IgD-negative memory B cell (primary cell): ENCODE measurements around the gene DAAM2. TPM values are rescaled to one million over a fixed set of nuclear protein-coding genes. Genes with fewer than 3 reads are reported as not detected.

Experiments used
- H3K27ac Mint-ChIP-seq, 3 donors: one replicate each; pipeline ENCODE4 v1.8.0; 2020 to 2022; ENCODE audit warnings: mild to moderate bottlenecking in 3 of 3, mixed read lengths in 3 of 3, moderate library complexity in 1 of 3
- H3K27me3 Mint-ChIP-seq: one replicate; pipeline ENCODE4 v1.8.0; 2021; ENCODE audit warnings: mixed read lengths
- H3K36me3 Mint-ChIP-seq: one replicate; pipeline ENCODE4 v1.8.0; 2020; ENCODE audit warnings: mild to moderate bottlenecking, mixed read lengths
- H3K4me1 Mint-ChIP-seq, 3 donors: one replicate each; pipeline ENCODE4 v1.8.0; 2020 to 2022; ENCODE audit warnings: mixed read lengths in 3 of 3, mild to moderate bottlenecking in 1 of 3
- H3K4me3 Mint-ChIP-seq, 4 donors: one replicate each; pipeline ENCODE4 v1.8.0; 2020 to 2022; ENCODE audit warnings: mild to moderate bottlenecking in 4 of 4, mixed read lengths in 4 of 4, moderate library complexity in 3 of 4
- H3K9me3 Mint-ChIP-seq, 3 donors: one replicate each; pipeline ENCODE4 v1.8.0; 2020 to 2021; ENCODE audit warnings: mixed read lengths in 3 of 3, mild to moderate bottlenecking in 1 of 3
- polyA plus RNA-seq: library from polyadenylated mRNA; unstranded; fragments of 300-500 nt; fragmentation: Illumina TruSeq; gene quantifications from one replicate; pipeline ENCODE4 v1.2.3, GENCODE V29; 2021

The DAAM2 gene
- not detected for polyA plus RNA-seq

GRCh38 chr6:39791850-39792539 lies at the start of gene DAAM2:
TSS of gene DAAM2 (plus strand) at chr6:39792376. CDS start at chr6:39856303, 63,927 bp downstream.
- H3K9me3 Mint-ChIP-seq = peaks cover 0 to 2% (median 0%) of the 10 kb centered on the region in 3 donors
- H3K36me3 Mint-ChIP-seq = no peaks in the 10 kb centered on the region
- H3K27ac Mint-ChIP-seq = no peak within 1 kb of the TSS
- H3K4me1 Mint-ChIP-seq = peaks cover 0 to 2% (median 0%) of the 10 kb centered on the region in 3 donors
- H3K27me3 Mint-ChIP-seq = peaks cover 26% of the 10 kb centered on the region
- no peak within 1 kb of the TSS for H3K4me3 Mint-ChIP-seq

GRCh38 chr6:39746795-39747194 lies 45.4 kb upstream of the DAAM2 start:
- Mint-ChIP-seq H3K36me3 (no peaks in the 10 kb centered on the region), H3K27ac (no peak overlapping the region), H3K4me3 (no peak overlapping the region), H3K9me3 (peaks cover 0 to 2% (median 2%) of the 10 kb centered on the region in 3 donors), H3K4me1 (no peaks in the 10 kb centered on the region), H3K27me3 (no peaks in the 10 kb centered on the region)

DNA sequence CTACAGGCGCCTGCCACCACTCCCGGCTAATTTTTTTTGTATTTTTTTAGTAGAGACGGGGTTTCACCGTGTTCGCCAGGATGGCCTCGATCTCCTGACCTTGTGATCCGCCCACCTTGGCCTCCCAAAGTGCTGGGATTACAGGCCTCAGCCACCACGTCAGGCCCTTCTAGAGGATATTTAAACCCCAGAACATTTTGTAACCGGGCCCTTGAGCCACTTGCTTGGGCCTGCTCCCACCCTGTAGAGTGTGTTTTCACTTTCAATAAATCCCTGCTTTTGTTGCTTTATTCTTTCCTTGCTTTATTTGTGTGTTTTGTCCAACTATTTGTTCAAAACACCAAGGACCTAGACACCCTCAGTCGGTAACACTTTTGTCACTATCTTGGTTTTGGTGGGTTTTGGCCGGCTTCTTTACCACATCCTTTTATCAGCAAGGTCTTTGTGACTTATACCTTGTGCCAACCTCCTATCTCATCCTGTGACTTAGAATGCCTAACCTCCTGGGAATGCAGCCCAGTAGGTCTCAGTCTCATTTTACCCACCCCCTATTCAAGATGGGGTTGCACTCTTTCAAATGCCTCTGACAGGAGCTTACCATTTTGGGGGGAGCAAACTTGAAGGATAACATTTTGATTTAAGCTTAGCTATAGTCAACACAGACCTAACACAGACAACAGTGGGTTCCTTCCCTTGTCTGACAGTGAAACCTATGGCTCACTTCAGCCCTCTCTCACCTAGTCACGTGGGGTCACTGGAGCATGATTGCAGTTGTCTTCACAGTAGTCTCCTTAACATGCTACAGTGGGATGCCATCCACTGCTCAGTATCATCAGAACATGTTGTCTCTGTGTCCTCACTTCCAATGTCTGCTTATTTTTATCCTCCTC lies 39.1 kb upstream of the DAAM2 start:
- H3K27ac Mint-ChIP-seq = no peak overlapping the region
- H3K36me3 Mint-ChIP-seq = no peaks in the 10 kb centered on the region
- no peak overlapping the region for H3K4me3 Mint-ChIP-seq
- H3K27me3 Mint-ChIP-seq = no peaks in the 10 kb centered on the region
- peaks cover 0 to 2% (median 0%) of the 10 kb centered on the region in 3 donors for H3K9me3 Mint-ChIP-seq
- H3K4me1 Mint-ChIP-seq = no peaks in the 10 kb centered on the region

- H3K9me3 Mint-ChIP-seq = peaks cover 0 to 2% (median 0%) of the 10 kb centered on the region in 3 donors
- no peaks in the 10 kb centered on the region for H3K4me1 Mint-ChIP-seq
- H3K4me3 Mint-ChIP-seq = no peak overlapping the region
- H3K36me3 Mint-ChIP-seq = no peaks in the 10 kb centered on the region
- no peaks in the 10 kb centered on the region for H3K27me3 Mint-ChIP-seq
- no peak overlapping the region for H3K27ac Mint-ChIP-seq
These were observed 38.5 kb upstream of the DAAM2 start for GRCh38 chr6:39753725-39754045.

DNA sequence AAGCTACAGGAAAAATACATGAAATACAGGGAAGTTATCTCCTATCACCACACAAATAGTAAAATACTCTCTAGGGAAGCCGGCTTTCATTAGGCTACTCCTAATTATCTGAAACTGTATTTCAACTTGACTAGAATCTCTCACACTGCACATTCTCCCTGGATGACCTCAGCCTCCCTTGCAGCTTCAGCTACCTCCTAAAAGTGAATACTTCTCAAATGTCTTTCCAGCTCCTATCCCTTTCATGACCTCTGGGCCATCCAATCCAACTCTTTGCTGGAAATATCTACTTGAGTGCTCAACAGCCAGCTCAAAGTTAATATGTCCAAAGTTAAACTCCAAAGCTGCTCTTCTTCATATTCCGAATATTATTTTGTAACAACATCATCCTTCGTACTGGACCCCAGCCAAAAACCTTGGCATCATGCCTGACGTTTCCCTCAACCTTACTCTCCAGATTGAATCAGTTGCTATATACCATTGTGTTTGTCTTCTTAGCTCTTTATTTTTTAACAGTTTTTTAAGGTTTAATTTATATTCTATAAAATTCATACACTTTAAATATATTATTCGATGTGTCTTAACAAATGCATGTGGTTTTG lies 37.6 kb upstream of the DAAM2 start:
- Mint-ChIP-seq H3K9me3 (peaks cover 0 to 2% (median 0%) of the 10 kb centered on the region in 3 donors), H3K36me3 (no peaks in the 10 kb centered on the region), H3K4me1 (no peaks in the 10 kb centered on the region), H3K27me3 (no peaks in the 10 kb centered on the region), H3K27ac (no peak overlapping the region), H3K4me3 (no peak overlapping the region)

GRCh38 chr6:39755231-39755630 lies 36.9 kb upstream of the DAAM2 start:
- Mint-ChIP-seq H3K4me3 (no peak overlapping the region), H3K27me3 (no peaks in the 10 kb centered on the region), H3K4me1 (no peaks in the 10 kb centered on the region), H3K9me3 (peaks cover 0 to 2% (median 0%) of the 10 kb centered on the region in 3 donors), H3K36me3 (no peaks in the 10 kb centered on the region), H3K27ac (no peak overlapping the region)

DNA sequence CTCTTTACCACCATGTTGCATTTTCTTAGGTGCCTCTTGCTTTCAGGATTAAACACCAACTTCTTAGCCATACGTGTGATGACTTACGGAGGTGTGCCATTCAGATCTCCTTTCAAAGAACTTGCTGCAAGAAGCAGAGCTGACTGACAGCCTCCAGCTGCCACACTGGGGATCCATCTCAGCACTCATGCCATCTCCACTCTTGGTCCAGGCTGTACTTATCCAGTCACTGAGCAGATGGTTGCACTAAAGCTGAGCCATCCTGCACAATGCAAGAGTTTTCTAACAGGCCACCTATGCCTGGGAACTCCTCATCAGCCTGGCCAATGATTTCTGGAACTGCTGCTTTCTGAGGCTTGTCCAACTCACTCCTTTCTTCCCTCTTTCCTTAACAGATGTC lies 35.6 kb upstream of the DAAM2 start:
- Mint-ChIP-seq H3K27me3 (peaks cover 4% of the 10 kb centered on the region), H3K4me3 (no peak overlapping the region), H3K36me3 (no peaks in the 10 kb centered on the region), H3K27ac (no peak overlapping the region), H3K9me3 (peaks cover 0 to 2% (median 0%) of the 10 kb centered on the region in 3 donors), H3K4me1 (no peaks in the 10 kb centered on the region)

DNA sequence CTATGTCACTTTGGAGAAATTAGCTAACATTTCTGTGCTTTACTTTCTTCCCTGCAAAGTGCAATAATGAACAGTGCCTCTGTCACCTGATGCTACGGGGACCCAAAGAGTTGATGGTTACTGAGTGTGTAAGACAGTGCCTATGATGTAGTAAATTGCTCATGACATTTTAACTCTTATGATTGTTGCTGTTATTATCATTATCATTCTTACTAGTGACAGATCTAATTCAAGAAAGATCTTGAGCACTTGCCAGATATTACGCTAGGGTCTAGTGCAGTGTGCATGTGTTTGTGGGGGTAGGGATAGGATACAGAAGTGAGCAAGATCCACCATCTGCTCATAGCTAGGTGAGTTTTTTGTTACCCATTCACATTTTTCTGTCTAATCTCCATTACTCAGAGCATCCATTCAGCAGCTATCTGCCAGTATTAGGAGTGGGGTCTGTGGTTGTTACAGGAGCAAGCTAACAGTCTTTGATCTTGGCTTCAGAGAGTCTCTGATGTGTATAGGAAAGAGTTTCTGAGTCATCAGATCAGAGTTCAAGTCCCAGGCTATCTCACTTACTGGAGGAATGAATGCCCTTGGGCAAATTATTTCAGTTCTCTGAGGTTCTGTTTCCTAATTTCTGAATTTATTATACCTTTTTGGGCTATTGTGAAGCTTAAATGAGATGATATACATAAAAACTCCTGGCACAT lies 33.1 kb upstream of the DAAM2 start:
- Mint-ChIP-seq H3K27ac (no peak overlapping the region), H3K9me3 (peaks cover 0 to 3% (median 0%) of the 10 kb centered on the region in 3 donors), H3K27me3 (peaks cover 4% of the 10 kb centered on the region)

GRCh38 chr6:39760226-39760952 lies 31.8 kb upstream of the DAAM2 start:
- H3K9me3 Mint-ChIP-seq = peaks cover 0 to 3% (median 0%) of the 10 kb centered on the region in 3 donors
- peaks cover 10% of the 10 kb centered on the region for H3K27me3 Mint-ChIP-seq
- H3K36me3 Mint-ChIP-seq = no peaks in the 10 kb centered on the region
- no peaks in the 10 kb centered on the region for H3K4me1 Mint-ChIP-seq
- no peak overlapping the region for H3K4me3 Mint-ChIP-seq
- H3K27ac Mint-ChIP-seq = no peak overlapping the region

More for the DNA sequence above, 33.1 kb upstream of the DAAM2 start:
- H3K4me1 Mint-ChIP-seq = no peaks in the 10 kb centered on the region
- H3K4me3 Mint-ChIP-seq = no peak overlapping the region
- H3K36me3 Mint-ChIP-seq = no peaks in the 10 kb centered on the region

DNA sequence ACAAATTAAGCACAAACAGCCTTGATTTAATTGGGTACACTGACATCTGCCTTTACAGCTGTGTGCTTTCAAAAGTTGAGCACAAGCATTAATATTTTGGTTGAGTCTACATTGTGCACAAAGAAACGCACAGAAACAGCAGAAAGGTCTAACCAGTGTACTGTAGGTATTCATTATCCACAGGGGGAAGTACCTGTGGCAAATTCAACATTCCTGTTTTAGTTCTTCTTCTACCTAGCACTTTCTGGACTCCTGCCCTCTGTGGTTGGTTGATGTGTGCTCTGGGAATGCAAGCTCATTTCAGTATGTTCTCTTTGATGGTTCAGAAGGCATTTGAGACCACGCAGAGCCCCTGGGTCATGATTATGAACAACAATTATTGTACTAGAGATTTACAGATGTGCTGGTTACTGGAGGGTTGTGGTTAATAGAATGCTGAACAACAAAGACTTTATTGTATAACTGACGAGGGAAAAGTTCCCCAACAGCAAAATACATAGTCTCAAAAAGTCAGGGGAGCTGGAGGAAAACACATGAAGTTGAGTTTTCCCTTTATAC lies 26.6 kb upstream of the DAAM2 start:
- Mint-ChIP-seq H3K4me1 (no peaks in the 10 kb centered on the region), H3K27ac (no peak overlapping the region), H3K9me3 (peaks cover 0 to 7% (median 3%) of the 10 kb centered on the region in 3 donors), H3K4me3 (no peak overlapping the region), H3K36me3 (no peaks in the 10 kb centered on the region), H3K27me3 (peaks cover 10% of the 10 kb centered on the region)

DNA sequence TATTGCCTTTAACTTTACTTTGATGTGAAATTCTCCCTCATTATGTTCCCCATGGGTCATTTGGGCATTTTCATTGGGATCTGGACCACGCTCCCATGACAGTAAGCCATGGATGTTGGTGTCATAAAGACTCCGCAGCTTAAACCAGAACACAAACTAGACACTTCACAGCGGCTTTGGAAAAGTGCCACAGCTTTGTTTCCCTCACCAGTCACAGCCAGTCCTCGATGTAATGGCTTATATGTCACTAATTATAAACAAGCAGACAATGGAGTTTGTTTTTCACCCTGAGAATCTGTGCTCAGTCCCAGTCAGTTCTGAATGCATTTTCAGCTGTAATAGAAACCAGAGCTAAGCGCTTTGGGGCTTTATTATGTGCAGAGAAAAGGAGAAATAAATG lies 23.2 kb upstream of the DAAM2 start:
- no peak overlapping the region for H3K4me3 Mint-ChIP-seq
- H3K27me3 Mint-ChIP-seq = peaks cover 6% of the 10 kb centered on the region
- no peaks in the 10 kb centered on the region for H3K36me3 Mint-ChIP-seq
- no peaks in the 10 kb centered on the region for H3K4me1 Mint-ChIP-seq
- H3K27ac Mint-ChIP-seq = no peak overlapping the region
- peaks cover 0 to 7% (median 2%) of the 10 kb centered on the region in 3 donors for H3K9me3 Mint-ChIP-seq

DNA sequence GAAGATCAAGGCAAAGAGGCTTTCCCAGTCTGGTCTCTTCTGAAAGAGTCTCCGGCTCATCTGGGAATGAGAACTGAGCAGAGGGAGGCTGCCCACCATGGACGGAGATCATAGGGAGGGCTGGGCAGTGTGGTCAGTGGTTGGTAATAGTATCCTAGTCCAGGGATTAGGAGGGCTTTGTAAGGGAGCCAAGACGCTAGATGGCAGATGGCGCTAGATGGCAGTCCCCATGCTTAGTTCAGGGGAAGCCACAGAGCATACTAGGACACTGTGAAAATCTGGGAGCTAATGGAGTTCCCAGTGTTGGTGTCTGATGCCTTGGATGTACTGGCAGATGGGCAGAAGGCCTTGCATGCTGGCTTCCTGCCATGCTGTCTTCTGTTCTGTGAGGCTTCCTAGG lies 21.7 kb upstream of the DAAM2 start:
- peaks cover 2% of the 10 kb centered on the region for H3K27me3 Mint-ChIP-seq
- H3K4me1 Mint-ChIP-seq = no peaks in the 10 kb centered on the region
- peaks cover 0 to 7% (median 2%) of the 10 kb centered on the region in 3 donors for H3K9me3 Mint-ChIP-seq

DNA sequence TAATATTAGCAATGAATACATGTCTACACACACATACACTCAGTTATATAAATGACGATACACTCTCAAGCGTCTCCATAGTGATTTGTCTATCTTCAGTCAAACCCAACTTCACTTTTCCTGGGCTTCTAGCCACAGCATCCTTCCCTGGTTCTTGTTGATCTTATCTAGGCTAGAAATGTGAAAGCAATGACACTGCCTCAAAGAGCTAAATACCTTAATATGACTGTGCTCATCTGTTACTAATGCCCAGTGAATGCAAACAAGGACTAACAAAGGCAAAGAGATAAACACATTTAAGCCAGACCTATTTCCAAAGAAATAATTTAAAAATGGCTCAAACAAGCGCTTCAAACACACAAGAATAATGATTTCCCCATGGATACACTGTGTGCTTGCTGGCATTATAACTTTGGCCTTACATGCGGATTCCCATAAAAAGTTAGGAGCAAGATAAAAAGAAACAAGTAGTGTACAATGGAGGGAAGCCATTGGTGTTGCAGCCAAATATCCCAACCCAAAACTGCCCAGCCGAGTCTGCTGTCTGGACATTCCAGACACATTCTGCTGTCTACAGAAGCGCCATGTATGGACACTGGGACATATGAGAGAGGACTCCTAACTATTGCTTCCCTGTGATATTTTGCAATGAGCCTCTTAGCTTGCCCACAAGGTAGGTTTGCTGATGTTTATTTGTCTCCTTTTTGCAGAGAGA lies 19.5 kb upstream of the DAAM2 start:
- H3K4me3 Mint-ChIP-seq = no peak overlapping the region
- H3K9me3 Mint-ChIP-seq = peaks cover 0 to 2% (median 2%) of the 10 kb centered on the region in 3 donors
- peaks cover 2% of the 10 kb centered on the region for H3K27me3 Mint-ChIP-seq
- no peak overlapping the region for H3K27ac Mint-ChIP-seq
- H3K36me3 Mint-ChIP-seq = no peaks in the 10 kb centered on the region
- no peaks in the 10 kb centered on the region for H3K4me1 Mint-ChIP-seq

More for the DNA sequence above, 21.7 kb upstream of the DAAM2 start:
- no peak overlapping the region for H3K27ac Mint-ChIP-seq
- no peak overlapping the region for H3K4me3 Mint-ChIP-seq
- H3K36me3 Mint-ChIP-seq = no peaks in the 10 kb centered on the region
